ENCODE measurements around the gene OR52E6.

- TF ChIP-seq CTCF (conservative IDR thresholded peaks at IDR 0.05; ENCODE audit: low read depth, low read length) (no peak), EZH2 (IDR thresholded peaks at IDR 0.05; ENCODE audit: low read length, unreplicated experiment) (no peak), EZH2phosphoT487 (IDR thresholded peaks at IDR 0.05; ENCODE audit: borderline replicate concordance, low read length) (no peak)
Observed at GRCh38 chr11:5818245-5818886, 23.3 kb downstream of the OR52E6 start.

Data from PC-3 (cell line).